Middle frontal gyrus (tissue), 1 donor: ENCODE data around the gene PTOV1.

ENCODE experiments used
- DNase-seq: peaks from one replicate; pipeline ENCODE4 v3.0.0-alpha.2; 2015; ENCODE audit warnings: low spot score; ENCODE audit errors: extremely low spot score

Gene PTOV1

DNA sequence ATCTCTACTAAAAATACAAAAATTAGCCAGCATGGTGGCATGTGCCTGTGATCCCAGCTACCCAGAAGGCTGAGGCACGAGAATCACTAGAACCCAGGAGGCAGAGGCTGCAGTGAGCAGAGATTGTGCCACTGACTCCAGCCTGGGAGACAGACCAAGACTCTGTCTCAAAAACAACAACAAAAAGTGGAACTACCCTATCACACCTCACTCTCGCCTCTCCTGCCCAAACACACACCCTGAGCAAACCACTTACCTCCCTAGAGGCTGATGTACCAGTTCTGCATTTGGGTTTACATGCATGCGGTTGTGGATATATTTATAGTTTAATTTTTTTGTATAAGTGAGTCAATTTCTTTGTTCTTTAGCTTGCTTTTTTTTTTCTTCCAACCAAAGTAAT is 7.7 kb upstream of the PTOV1 start:
- DNase-seq, result no peak

DNA sequence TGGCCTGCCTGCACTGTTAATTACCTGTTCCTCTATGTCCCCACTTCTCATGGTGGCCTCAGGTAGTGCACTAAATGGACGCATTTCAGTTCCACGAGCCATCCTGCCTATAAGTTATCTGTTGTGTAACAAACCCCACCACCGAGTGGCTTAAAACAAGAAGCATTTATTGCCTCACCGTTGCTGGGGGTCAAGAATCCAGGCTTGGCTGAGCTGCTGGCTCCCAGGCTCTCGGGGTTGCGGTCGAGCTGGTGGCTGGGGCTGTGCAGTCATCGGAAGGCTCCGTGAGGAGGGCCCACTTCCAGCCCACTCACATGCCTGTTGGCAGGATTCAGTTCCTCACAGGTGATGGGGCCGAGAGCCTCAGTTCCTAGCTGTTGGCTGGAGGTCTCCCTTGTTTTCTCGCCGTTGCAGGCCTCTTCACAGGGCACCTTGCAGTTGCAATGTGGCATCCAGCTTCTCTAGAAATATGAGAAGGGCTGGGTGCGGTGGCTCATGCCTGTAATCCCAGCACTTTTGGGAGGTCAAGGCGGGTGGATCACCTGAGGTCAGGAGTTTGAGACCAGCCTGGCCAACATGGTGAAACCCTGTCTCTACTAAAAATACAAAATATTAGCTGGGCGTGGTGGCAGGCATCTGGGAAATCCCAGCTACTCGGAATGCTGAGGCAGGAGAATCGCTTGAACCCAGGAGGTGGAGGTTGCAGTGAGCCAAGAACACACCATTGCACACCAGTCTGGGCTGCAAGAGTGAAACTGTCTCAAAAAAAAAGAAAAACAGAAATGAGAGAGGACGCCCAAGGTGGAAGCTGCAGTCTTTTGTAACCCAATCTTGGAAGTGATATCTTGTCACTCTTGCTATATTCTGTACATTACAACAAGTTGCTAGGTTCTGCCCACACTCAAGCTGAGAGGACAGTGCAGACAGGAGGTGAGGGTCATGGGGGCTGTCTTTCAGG is 6.5 kb upstream of the PTOV1 start:
- DNase-seq, result no peak

DNA sequence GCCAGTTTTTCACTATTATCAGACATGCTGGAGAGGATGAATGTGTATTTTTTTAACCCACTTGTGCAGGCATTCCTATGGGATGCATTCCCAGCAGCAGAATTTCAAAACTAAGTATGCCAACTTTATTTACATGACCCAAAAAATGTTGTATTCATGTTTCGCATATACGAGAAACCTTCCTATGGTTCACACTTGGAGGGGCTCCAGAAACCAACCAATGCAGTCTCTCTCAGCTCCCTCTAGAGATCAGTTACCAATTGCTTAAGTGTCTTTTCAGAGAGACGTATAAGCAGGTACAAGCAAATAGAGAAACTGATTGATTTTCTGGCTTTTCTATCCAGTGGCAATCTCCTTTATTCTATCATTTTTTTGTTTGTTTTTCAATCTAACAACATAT is 5.5 kb upstream of the PTOV1 start:
- no peak for DNase-seq

DNA sequence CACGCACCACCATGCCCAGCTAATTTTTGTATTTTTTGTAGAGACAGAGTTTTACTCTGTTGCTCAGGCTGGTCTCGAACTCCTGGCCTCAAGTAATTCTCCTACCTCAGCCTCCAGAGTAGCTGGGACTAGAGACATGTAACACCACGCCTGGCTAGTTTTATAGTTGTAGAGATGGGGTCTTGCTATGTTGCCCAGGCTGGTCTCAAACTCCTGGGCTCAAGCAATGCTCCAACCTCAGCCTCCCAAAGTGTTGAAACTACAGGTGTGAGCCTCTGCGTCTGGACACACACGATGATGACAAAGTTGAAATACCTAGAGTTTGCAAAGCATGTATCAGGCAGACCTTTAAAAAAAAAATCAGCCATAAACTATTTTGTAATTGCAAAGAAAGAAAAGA is 4.6 kb upstream of the PTOV1 start:
- DNase-seq, result no peak

DNA sequence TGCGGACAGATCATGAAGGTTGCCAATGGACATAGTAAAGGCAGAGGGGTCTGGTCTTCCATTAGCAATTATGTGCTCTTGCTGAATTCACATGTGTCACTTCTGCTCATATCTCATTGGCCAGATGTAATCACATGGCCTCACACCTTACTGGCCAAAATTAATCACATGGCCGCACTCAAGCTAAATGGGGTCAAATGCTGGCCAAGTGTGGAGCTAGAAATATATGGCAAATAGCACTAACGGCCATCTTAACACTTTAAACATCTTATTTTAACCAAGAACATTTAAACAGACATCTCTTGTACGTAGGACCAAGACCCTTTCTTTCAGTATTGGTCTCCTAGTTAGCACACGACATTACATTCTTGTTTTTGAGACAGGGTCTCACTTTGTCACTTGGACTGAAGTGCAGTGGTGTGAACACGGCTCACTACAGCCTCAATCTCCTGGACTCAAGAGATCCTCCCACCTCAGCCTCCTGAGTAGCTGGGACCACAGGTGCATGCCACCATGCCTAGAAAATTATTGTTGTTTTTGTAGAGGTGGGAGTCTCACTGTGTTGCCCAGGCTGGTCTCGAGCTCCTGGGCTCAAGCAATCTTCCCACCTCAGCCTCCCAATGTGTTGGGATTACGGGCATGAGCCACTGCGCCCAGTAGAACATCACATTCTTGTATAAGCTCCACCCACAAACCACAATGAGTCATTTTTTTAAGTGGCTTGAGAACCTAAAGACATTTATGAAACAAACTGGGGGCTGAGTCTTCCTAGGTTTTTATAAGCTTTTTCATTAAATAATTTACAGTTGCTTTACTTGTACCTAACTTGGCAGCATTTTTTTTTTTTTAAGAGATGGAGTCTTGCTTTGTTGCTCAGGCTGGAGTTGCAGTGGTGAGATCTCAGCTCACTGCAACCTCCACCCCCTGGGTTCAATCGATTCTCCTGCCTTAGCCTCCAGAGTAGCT is 2.9 kb upstream of the PTOV1 start:
- no peak for DNase-seq

DNA sequence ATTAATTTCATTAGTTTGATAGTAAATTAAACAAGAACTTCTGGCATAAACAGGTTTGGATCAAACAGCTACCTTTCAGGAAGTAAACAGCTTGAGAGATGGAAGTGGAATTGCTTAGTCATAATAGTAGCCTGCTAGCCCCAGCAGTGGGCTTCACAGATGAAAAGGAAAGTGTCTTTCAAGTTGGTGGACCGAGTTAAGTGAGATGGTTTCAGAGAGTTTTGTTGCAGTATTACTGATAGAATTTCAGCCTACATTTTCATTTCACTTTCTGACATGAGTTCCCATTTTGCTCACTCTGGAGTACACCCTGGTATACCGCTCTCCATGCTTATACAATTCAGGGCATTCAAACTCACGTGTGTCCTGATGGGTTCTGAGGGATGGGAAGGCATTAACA is 2.0 kb upstream of the PTOV1 start:
- no peak for DNase-seq

DNA sequence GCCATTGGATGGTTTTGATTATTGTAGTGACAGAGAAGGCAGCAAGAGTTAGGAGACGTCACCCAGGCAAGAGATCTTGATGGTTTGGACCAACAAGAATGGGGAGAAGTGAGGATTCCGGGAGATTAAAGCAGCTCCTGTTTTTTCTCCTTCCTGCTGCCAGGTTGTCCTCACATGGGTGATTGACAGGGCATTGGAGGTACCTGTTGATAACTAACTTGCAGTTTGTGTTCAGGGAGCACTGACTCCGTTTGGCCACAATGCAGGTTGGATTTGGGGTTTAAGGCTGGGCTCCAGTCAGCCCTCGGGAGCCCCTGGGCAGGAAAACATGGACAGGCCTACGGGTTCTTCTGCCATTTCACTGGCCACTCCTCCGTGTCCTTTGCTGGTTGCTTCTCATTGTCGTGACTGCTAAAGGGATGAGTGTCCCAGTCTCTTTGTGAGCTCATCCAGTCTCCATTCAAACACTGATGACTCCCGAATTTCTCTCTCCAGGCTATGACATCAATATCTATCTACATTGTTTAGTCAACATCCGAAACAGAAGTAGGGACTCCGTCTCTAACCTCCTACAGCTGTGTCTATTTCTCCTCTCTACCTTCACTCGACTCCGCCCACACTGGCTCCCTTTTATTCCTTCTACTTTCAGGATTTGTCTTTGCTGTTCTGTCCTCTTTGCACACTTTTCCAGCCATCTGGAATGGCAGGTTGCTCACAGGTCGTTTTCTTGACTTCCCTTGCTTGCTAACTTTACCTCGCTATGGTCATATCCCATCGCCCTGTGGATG is 1.3 kb upstream of the PTOV1 start:
- no peak for DNase-seq

DNA sequence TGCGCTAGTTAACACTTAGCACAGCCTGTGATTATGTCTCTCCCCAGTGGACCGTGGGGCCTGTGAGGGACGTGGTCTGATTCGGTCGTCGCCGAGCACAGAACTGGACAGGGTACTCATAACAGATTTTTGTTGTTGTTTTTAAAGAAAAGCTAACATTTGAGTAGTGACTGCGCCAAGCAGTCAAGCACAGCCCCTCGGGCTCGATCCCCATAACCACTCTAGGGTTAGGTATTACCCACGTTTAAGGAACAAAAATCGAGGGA is 805 bp upstream of the PTOV1 start:
- no peak for DNase-seq

DNA sequence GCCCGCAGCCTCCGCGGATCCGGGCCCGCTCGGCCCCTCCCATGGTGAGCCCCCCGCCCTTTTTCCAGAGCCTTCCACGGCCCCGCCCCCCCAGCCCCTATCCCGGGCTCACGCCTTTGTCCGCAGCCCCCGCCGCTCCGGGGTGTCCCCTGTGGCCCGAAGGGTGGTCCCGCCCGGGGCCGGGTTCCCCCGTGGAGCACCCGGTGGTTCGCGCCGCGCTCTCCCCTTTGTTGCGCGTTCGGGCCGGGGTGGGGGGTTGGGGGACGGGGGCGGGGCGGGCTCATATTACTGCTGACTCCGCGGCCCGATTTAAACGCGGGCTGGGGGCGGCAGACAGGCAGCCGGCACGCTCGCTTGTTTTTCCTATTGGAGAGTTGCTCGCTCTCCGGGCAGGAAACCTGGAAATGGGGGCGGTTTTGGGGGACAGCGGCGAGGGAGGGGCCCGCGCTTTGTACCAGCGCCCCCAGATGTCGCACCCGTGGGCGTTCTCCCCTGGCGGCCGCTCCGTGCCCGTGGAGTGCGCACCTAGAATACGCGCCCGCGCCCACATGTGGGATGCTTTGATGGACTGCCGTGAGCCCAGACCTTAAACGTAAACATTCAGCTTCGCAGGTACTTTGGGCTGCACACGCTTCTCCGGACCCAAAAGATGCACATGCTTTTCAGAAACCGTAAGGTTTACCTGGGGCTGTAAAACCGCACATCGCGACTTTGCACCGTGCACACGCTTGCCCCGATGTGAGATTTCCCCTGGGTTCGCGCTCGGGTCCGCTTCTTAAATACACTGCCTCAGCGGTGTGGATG is 699 bp downstream of the PTOV1 start:
- DNase-seq, result no peak

DNA sequence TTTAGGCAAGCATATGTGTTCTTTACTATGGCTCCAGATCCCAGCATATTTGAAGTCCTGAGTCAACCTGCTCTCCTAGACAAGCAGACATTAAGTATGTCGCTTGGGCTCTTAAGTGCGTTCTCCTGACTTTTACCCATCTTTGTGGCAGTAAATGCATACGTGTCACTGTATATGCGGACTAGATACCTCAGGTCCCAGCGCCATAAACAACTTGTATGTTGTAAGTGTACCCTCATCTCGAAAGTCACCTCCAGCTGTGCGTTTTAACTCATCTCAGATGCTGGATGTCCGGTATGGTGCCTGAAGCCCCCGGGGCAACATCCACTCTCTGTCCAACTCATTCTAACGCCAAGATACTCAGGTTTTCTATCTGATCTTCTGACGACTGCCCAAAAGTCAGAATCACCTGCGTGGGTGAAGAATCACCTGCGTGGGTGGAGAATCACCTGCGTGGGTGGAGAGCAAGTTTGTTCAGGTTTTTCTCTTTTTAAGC is 1.7 kb downstream of the PTOV1 start:
- DNase-seq, result no peak

DNA sequence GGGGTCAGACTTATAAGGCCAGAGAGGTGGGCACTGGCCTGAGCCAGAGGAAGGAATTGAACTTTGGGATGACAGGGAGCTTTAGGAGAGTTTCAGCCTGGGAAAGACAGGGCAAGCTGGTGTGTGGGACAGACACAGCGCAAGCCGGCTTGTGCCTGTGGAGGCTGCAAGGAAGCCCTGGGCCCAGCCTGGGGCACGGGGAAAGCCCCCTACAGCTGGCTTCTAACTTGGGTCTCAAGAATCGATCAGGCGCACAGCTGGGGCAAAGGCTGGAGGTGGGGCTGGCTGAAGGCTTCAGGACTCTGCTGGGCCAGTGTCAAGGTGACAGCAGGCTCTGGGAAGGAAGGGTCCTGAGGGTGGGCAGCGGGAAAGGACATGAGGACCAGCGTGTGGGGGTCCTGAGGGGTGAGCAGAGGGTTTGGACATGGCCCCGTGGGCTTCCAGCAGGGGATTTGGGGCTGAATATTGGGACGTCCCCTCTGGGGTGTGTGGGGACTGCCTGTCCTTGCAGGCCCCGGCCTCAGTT is 3.0 kb downstream of the PTOV1 start:
- no peak for DNase-seq

DNA sequence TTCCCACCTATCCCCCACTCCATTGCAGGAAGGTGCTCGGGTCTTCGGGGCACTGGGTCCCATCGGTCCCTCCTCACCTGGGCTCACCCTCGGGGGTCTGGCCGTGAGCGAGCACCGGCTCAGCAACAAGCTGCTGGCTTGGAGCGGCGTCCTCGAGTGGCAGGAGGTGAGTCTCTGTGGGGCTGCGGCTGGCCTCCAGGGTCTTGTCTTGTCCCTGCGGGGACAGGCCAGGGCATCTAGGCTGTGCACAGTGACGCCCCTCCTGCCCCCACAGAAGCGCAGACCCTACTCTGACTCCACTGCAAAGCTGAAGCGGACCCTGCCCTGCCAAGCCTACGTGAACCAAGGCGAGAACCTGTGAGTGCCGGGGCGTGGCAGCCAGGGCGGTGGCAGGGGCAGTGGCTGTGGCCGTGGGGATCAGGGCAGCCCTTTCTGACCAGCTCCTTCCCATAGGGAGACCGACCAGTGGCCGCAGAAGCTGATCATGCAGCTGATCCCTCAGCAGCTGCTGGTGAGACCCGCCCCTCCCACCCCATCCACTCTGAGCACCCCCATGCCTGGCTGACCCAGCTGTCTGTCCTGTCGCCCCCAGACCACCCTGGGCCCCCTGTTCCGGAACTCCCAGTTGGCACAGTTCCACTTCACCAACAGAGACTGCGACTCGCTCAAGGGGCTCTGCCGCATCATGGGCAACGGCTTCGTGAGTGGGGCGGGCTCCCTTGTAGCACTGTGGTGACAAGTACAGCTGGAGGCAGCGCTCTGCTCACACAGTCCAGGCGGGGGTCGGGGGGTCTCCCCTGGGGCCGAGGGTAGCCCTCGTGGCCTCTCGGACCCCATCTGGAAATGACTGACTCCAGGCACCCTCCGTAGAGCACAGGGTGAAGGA is 3.7 kb downstream of the PTOV1 start:
- no peak for DNase-seq

DNA sequence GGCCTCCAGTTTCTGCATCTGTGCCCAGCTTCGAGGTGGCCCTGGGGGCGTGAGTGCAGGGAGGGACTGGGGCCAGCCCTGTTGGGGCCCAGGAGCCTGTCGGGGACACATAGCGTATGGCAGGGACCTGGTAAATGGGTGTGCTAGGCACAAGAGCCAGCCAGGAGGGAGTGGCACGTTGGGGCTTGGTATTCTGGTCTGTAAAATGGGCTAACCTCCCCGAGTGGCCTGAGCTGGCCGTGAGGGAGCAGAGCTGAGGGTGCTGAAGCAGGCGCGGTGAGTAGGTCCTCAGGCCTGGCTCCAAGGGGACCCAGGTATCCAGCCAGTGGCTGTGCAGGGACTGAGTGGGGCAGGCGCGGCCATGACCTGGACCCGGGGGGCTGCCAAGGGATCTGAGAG is 4.3 kb downstream of the PTOV1 start:
- no peak for DNase-seq

DNA sequence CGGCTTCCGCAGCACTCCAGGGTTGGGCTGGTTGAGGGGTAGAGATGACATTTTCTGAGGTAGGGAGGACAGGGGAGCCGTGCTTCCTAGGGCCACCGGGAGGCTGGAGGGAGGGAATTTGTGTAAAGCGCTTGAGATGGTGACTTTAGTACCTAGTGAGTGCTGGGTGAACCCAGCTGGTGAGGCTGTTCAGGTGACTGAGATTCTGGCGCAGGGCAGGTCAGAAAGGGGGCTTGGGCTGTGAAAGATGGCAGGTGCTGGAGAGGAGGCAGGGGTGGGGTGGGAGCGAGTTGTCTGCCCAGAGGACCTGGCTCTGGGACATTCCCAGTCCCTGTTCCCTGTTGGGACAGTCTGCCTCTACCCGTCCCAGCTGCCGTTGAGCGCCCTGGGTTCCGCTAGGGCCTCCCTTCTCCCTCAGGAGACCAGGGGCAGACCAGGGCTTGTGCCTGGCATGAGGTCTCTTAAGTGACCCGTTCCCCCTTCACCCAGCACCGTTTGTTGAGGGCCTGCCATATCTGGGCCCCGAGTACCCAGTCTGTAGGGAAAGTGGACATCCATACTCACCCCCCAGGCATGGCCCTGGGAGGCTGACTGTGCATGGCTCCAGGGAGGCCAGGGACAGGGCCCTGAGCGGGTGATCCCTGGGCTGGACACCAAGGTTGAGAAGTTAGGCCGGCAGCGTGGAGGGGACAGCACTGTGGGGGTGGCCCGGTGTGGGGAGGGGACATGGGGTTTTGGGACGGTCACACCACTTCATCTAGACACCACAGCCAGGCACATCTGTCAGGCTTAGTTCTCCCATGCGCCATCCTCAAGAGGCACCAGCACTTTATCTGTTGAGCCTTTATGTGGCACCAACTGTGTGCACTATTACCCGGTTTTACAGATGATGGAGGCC is 5.0 kb downstream of the PTOV1 start:
- DNase-seq, result no peak

DNA sequence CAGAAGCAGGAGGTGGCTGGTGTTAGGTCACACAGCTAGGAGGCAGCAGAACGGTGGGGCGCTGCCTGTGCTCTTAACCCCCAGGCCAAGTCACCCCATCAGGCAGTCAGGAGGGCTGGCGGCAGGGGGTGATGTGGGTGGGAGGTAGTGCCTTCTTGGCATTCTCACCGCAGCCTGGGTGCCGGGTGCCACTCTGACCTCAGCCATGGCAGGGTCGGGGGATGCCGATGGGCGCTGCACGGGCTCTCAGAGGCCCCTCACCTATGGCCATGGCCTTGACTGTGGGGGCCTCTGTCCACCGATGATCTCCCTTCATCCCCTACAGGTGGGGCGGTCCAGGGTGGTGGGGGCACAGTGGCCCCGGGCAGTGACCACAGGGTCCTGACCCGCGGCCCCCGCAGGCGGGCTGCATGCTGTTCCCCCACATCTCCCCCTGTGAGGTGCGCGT is 5.6 kb downstream of the PTOV1 start:
- no peak for DNase-seq

DNA sequence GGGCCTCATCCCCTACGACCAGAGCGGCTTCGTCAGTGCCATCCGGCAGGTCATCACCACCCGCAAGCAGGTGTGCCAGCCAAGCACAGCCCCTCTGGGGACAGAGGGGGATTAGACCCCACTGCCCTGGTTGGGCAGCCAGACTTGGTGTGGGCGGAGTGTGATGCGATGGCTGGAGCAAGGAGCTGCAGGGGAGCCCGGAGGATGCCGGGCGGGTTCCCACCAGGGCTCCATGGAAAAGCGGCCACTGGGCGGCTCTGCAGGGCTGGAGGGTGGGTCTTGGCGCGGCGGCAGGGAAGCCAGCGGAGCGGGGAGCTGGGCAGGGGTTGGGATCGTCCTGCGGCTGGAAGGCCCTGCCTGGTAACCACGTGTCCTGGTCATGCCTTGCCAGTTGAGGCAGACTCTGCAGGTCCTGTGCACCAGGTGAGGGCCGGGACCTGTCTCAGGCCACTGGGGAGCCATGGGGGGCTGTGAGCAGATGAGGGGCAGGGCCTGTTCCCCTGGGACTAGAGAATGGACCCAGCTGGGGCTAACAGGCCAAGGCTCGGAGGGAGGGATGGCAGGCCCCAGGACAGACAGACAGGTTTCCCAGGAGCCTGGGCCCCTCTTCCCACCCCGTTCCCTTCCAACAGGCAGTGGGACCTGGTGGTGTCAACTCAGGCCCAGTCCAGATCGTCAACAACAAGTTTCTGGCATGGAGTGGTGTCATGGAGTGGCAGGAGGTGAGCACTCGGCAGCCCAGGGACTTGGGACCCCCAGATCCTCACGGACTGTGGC is 6.3 kb downstream of the PTOV1 start:
- DNase-seq, result no peak

DNA sequence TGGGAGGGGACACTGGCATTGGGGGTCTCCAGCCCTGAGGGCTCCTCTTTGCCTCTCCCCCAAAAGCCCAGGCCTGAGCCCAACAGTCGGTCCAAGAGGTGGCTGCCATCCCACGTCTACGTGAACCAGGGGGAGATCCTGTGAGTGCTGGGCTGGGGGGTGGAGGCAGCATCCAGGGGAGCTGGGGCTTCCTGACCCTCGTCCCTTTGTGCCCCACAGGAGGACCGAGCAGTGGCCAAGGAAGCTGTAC is 6.8 kb downstream of the PTOV1 start:
- DNase-seq, result no peak
